Measurements from ENCODE around the gene LAMB4. TPM values are rescaled to one million over a fixed set of nuclear protein-coding genes. Genes with fewer than 3 reads are reported as not detected.

LAMB4 gene
- total RNA-seq, 1 donor from 2014 or later: 18.3 TPM

DNA sequence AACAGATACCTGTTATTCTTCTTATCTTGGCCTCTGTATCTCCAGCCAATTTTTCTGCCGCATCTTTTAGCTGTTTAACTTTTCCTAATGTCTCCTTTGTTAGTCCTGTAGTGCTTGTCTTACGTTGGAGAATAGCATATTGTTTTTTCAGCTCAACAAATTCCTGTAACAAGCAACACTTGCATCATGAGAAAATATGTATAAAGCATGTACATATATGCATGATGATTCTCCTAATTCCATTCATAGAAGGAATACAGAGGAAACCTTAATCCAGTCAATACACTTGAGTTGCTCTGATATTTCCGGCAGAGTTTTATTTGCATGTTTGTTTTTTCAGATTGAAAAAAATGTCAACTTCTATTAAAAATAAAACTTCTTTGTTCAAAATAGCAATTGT lies 101.1 kb downstream of the LAMB4 start:
- TF ChIP-seq, protein P1, sequence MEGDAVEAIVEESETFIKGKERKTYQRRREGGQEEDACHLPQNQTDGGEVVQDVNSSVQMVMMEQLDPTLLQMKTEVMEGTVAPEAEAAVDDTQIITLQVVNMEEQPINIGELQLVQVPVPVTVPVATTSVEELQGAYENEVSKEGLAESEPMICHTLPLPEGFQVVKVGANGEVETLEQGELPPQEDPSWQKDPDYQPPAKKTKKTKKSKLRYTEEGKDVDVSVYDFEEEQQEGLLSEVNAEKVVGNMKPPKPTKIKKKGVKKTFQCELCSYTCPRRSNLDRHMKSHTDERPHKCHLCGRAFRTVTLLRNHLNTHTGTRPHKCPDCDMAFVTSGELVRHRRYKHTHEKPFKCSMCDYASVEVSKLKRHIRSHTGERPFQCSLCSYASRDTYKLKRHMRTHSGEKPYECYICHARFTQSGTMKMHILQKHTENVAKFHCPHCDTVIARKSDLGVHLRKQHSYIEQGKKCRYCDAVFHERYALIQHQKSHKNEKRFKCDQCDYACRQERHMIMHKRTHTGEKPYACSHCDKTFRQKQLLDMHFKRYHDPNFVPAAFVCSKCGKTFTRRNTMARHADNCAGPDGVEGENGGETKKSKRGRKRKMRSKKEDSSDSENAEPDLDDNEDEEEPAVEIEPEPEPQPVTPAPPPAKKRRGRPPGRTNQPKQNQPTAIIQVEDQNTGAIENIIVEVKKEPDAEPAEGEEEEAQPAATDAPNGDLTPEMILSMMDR (IDR thresholded peaks at IDR 0.05; ENCODE audit: unreplicated experiment): no peak
- Mint-ChIP-seq H3K27ac (no peak overlapping the region), H3K9me3 (no peaks in the 10 kb centered on the region)

GRCh38 chr7:108028111-108028510 lies 102.0 kb downstream of the LAMB4 start:
- Mint-ChIP-seq H3K4me3 (no peak overlapping the region), H3K27ac (no peak overlapping the region), H3K9me3 (no peaks in the 10 kb centered on the region), H3K27me3 (ENCODE audit: low read depth) (no peaks in the 10 kb centered on the region), H3K36me3 (no peaks in the 10 kb centered on the region), H3K4me1 (peaks cover 34% of the 10 kb centered on the region)
- no peak for DNase-seq (ENCODE audit: low spot score in 2 of 2, unreplicated experiment in 2 of 2)
- TF ChIP-seq, protein P1 (IDR thresholded peaks at IDR 0.05; ENCODE audit: unreplicated experiment): no peak

More for the DNA sequence above, 101.1 kb downstream of the LAMB4 start:
- DNase-seq (ENCODE audit: low spot score in 2 of 2, unreplicated experiment in 2 of 2): no peak
- Mint-ChIP-seq H3K36me3 (no peaks in the 10 kb centered on the region), H3K4me3 (no peak overlapping the region), H3K27me3 (ENCODE audit: low read depth) (no peaks in the 10 kb centered on the region), H3K4me1 (peaks cover 32% of the 10 kb centered on the region)

- H3K36me3 Mint-ChIP-seq: no peaks in the 10 kb centered on the region
- no peak overlapping the region for H3K27ac Mint-ChIP-seq
- no peaks in the 10 kb centered on the region for H3K27me3 Mint-ChIP-seq (ENCODE audit: low read depth)
- peaks cover 43% of the 10 kb centered on the region for H3K4me1 Mint-ChIP-seq
- no peaks in the 10 kb centered on the region for H3K9me3 Mint-ChIP-seq
- no peak overlapping the region for H3K4me3 Mint-ChIP-seq
- TF ChIP-seq, protein P1 (IDR thresholded peaks at IDR 0.05; ENCODE audit: unreplicated experiment): no peak
- DNase-seq (ENCODE audit: low spot score in 2 of 2, unreplicated experiment in 2 of 2): no peak
These were observed 102.9 kb downstream of the LAMB4 start for GRCh38 chr7:108027239-108027638.

GRCh38 chr7:108026647-108027046 lies 103.5 kb downstream of the LAMB4 start:
- no peak for DNase-seq (ENCODE audit: low spot score in 2 of 2, unreplicated experiment in 2 of 2)
- H3K36me3 Mint-ChIP-seq: no peaks in the 10 kb centered on the region
- H3K4me3 Mint-ChIP-seq: no peak overlapping the region
- H3K27ac Mint-ChIP-seq: peak overlapping the region; percentile 57
- no peaks in the 10 kb centered on the region for H3K27me3 Mint-ChIP-seq (ENCODE audit: low read depth)
- no peaks in the 10 kb centered on the region for H3K9me3 Mint-ChIP-seq
- peaks cover 48% of the 10 kb centered on the region for H3K4me1 Mint-ChIP-seq
- TF ChIP-seq, protein P1 (IDR thresholded peaks at IDR 0.05; ENCODE audit: unreplicated experiment): no peak

- Mint-ChIP-seq H3K27ac (no peak overlapping the region), H3K4me3 (no peak overlapping the region), H3K27me3 (ENCODE audit: low read depth) (no peaks in the 10 kb centered on the region), H3K9me3 (no peaks in the 10 kb centered on the region), H3K4me1 (peaks cover 48% of the 10 kb centered on the region), H3K36me3 (no peaks in the 10 kb centered on the region)
- DNase-seq (ENCODE audit: low spot score in 2 of 2, unreplicated experiment in 2 of 2): no peak
- TF ChIP-seq, protein P1 (IDR thresholded peaks at IDR 0.05; ENCODE audit: unreplicated experiment): no peak
These were observed 104.0 kb downstream of the LAMB4 start for GRCh38 chr7:108026116-108026515.

GRCh38 chr7:108024538-108024937 lies 105.6 kb downstream of the LAMB4 start:
- no peak overlapping the region for H3K27ac Mint-ChIP-seq
- no peaks in the 10 kb centered on the region for H3K36me3 Mint-ChIP-seq
- H3K4me3 Mint-ChIP-seq: no peak overlapping the region
- no peaks in the 10 kb centered on the region for H3K9me3 Mint-ChIP-seq
- TF ChIP-seq, protein P1 (IDR thresholded peaks at IDR 0.05; ENCODE audit: unreplicated experiment): no peak
- H3K4me1 Mint-ChIP-seq: peaks cover 40% of the 10 kb centered on the region
- H3K27me3 Mint-ChIP-seq (ENCODE audit: low read depth): no peaks in the 10 kb centered on the region
- DNase-seq (ENCODE audit: low spot score in 2 of 2, unreplicated experiment in 2 of 2): no peak
